Muscle layer of duodenum (tissue), 2 donors: ENCODE measurements around the gene HDAC9.

ENCODE experiments used
- H3K27ac ChIP-seq: one replicate; pipeline ENCODE4 v1.7.0; 2013; ENCODE audit warnings: mild to moderate bottlenecking, low read length
- H3K27me3 ChIP-seq: one replicate; pipeline ENCODE4 v1.7.0; 2013; ENCODE audit warnings: low read depth, mild to moderate bottlenecking, control low read depth, low read length
- H3K36me3 ChIP-seq, 2 donors: one replicate each; pipeline ENCODE4 v1.7.0; 2013; ENCODE audit warnings: low read length in 2 of 2, control low read depth in 1 of 2, mild to moderate bottlenecking in 1 of 2; ENCODE audit not compliant: insufficient read depth in 2 of 2, control insufficient read depth in 1 of 2
- H3K4me1 ChIP-seq, 2 donors: one replicate each; pipeline ENCODE4 v1.7.0; 2013; ENCODE audit warnings: low read length in 2 of 2, mild to moderate bottlenecking in 2 of 2, control low read depth in 1 of 2, moderate library complexity in 1 of 2; ENCODE audit not compliant: insufficient read depth in 2 of 2, control insufficient read depth in 1 of 2
- H3K4me3 ChIP-seq, 2 donors: one replicate each; pipeline ENCODE4 v1.7.0; 2013; ENCODE audit warnings: low read length in 2 of 2, low read depth in 1 of 2, mild to moderate bottlenecking in 1 of 2
- H3K9me3 ChIP-seq, 2 donors: one replicate each; pipeline ENCODE4 v1.7.0; 2013; ENCODE audit warnings: low read length in 2 of 2, control low read depth in 1 of 2, mild to moderate bottlenecking in 1 of 2; ENCODE audit not compliant: control insufficient read depth in 1 of 2
- donor health status: healthy.

HDAC9 gene

DNA sequence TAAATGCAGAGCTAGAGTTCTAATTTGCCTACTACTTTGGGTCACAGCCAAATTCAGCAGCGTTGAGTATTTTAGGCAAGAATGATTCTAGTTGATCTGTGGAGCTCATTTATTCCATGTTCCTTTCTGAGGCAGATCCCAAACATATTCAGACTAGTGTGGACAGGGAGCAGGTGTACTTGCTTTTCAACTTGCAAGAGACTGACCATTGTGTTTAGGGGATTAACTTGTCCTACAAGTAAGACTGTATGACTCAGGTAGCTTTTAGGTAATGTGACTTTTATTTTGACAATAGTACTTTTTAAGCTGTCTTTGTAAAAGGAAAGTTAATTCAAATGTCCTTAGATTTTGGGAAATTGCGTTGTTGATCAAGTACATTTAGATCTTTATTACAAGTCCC is 336.4 kb downstream of the HDAC9 start:
- H3K9me3 ChIP-seq: no peaks in the 10 kb centered on the region
- no peaks in the 10 kb centered on the region for H3K36me3 ChIP-seq
- no peak overlapping the region for H3K4me3 ChIP-seq
- no peak overlapping the region for H3K27ac ChIP-seq
- no peaks in the 10 kb centered on the region for H3K27me3 ChIP-seq
- peaks cover 0 to 14% of the 10 kb centered on the region in 2 donors for H3K4me1 ChIP-seq

DNA sequence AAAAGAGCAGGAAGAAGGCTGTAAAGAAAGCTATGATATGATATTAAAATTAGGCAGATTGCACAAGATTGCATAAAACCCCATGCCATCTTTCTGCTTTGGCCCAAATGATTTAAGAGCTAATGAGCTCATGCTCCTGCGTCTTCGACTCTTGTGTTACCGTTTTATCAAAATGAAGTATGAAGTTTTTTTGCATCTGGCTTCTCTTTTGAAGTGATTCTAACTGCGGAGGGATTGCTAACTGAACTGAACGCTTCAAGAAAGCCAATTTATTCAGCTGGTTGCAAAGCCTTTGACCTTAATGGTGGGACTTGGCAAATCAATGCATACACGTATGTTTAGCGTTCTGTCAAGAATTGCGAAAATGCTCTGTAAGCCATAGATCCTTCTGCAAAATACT is 339.0 kb downstream of the HDAC9 start:
- no peak overlapping the region for H3K27ac ChIP-seq
- no peaks in the 10 kb centered on the region for H3K9me3 ChIP-seq
- H3K36me3 ChIP-seq: no peaks in the 10 kb centered on the region
- no peak overlapping the region for H3K4me3 ChIP-seq
- no peaks in the 10 kb centered on the region for H3K27me3 ChIP-seq
- H3K4me1 ChIP-seq: peaks cover 0 to 9% of the 10 kb centered on the region in 2 donors

DNA sequence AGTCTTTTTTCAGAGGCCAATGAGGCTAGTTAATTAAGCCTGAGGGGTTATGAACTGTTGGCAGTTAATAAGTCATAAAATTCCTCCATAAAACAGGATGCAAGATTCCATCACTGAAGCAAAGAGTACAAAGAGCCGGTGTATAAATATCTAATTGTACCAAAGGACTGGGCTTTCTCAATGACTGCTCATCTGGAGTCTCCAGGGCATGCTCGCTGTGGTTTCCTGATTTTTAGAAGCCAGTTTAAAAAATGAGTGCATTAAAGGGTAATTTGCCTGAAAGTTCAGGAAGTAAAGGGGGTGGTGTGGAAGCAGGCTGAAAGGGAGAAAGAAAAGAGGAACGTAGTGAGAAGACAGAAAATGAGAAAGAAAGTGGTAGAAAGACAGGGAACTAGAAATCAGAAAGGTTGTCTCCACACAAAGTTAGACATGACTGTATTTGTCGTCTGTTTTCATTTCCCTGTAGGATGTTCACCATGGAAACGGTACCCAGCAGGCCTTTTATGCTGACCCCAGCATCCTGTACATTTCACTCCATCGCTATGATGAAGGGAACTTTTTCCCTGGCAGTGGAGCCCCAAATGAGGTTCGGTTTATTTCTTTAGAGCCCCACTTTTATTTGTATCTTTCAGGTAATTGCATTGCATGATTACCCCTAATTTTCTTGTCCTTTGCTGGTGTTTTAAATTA is 339.6 kb downstream of the HDAC9 start:
- Histone ChIP-seq H3K27me3 (no peaks in the 10 kb centered on the region), H3K4me3 (no peak overlapping the region), H3K36me3 (no peaks in the 10 kb centered on the region)

DNA sequence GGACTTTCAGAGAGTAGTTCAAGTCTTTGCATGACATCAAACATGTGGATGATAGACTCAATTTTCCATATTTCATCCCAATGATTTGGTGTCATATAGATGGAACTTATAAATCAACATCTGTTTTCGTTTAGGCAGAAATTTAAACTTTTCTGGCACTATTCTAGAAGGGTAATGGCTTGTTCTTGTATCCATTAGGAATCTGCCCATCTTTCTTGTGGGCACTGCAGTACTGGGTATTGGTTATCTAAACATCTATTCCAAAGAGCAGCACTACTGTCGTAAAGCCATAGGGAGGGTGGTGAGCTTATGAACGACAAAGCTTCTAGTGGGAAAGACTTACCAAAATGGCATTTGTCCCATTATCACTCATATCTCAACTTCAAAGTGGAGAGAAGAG is 348.4 kb downstream of the HDAC9 start:
- H3K4me1 ChIP-seq: no peaks in the 10 kb centered on the region
- H3K4me3 ChIP-seq: no peak overlapping the region
- no peaks in the 10 kb centered on the region for H3K27me3 ChIP-seq
- no peaks in the 10 kb centered on the region for H3K9me3 ChIP-seq
- no peaks in the 10 kb centered on the region for H3K36me3 ChIP-seq
- H3K27ac ChIP-seq: no peak overlapping the region

More for the DNA sequence above, 339.6 kb downstream of the HDAC9 start:
- peaks cover 0 to 3% of the 10 kb centered on the region in 2 donors for H3K4me1 ChIP-seq
- H3K27ac ChIP-seq: no peak overlapping the region
- no peaks in the 10 kb centered on the region for H3K9me3 ChIP-seq

DNA sequence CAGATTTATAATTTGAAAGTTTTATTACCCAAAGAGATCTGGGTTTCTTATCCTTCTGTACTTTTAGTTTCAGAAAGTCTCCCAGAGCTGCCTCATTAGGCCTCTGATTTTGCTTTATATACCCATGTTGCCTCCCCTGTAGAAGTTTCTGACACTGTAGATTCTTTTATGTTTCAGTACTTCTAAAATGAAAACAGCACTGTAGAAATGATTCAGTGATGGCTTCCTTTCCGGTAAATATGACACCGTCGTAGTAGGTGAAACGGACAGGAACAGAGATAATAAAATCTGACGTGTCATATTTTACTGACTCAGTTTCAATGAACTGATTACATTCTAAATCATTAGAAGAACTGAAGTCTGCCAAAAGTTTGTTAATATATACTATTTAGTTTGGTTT is 349.2 kb downstream of the HDAC9 start:
- no peak overlapping the region for H3K4me3 ChIP-seq
- no peak overlapping the region for H3K27ac ChIP-seq
- H3K9me3 ChIP-seq: no peaks in the 10 kb centered on the region
- H3K4me1 ChIP-seq: no peaks in the 10 kb centered on the region
- H3K36me3 ChIP-seq: no peaks in the 10 kb centered on the region
- no peaks in the 10 kb centered on the region for H3K27me3 ChIP-seq

DNA sequence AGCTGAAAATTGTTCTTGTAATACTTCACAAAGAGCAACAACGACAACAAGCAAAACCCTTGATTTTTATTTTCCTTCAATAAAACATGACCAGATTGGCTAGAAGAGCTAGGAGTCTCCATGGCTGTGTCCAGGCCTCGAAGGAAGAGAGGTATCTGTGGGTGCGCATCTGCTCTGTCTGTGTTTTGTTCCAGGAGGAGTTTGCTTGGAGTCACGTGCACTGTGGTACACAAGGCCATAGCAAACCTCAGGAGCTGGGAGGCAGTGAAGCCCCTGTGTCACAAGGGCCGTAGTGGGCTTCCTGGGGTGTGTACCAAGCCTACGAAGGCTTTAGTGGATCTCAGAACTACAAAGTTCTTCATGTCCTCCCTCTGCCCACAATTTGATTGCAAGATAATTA is 350.2 kb downstream of the HDAC9 start:
- no peak overlapping the region for H3K4me3 ChIP-seq
- no peaks in the 10 kb centered on the region for H3K27me3 ChIP-seq
- no peaks in the 10 kb centered on the region for H3K36me3 ChIP-seq
- H3K9me3 ChIP-seq: no peaks in the 10 kb centered on the region
- H3K4me1 ChIP-seq: no peaks in the 10 kb centered on the region
- no peak overlapping the region for H3K27ac ChIP-seq

DNA sequence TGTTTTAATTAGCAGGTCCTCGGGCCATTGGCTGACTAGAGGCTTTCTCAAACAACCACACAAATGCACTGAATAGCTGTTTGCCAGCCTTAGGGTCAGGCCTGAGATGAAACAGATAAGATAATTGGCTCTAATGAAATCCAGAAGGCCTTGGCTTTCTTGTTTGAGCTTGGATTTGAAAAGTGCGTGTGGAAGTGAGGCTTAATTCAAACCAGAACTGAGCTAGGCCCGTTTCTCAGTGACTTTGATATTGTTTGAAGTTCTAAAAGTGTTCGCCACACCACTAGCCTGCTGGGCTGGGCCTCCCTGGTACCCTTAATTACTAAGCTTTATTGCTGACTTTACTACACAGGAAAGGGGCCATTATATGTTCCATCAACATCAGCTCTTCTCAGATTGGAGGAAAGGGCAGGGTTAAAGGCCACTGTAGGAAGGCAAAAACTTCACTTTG is 351.2 kb downstream of the HDAC9 start:
- Histone ChIP-seq H3K4me1 (no peaks in the 10 kb centered on the region), H3K9me3 (no peaks in the 10 kb centered on the region)

DNA sequence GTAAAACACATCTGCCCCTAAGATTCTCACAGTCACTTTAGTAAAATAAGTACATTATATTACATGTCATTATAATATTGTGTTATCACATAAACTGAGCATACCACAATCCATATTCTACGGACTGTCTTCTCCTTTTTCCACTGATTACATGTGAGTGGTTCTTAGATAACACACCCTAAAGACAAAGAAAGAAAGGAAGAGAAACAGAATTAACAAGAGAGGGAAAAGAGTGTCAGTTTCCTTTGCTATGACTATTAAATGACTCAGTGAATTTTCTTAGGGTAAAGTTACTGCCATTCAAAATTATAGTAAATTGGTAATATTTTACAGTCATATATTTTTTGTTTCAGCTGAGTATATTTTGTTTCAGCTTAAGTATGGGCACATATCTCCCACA is 353.6 kb downstream of the HDAC9 start:
- Histone ChIP-seq H3K27ac (no peak overlapping the region), H3K4me3 (no peak overlapping the region), H3K9me3 (no peaks in the 10 kb centered on the region), H3K27me3 (no peaks in the 10 kb centered on the region), H3K36me3 (no peaks in the 10 kb centered on the region), H3K4me1 (no peaks in the 10 kb centered on the region)

More for the DNA sequence above, 351.2 kb downstream of the HDAC9 start:
- no peak overlapping the region for H3K27ac ChIP-seq
- H3K36me3 ChIP-seq: no peaks in the 10 kb centered on the region
- no peaks in the 10 kb centered on the region for H3K27me3 ChIP-seq
- H3K4me3 ChIP-seq: no peak overlapping the region

DNA sequence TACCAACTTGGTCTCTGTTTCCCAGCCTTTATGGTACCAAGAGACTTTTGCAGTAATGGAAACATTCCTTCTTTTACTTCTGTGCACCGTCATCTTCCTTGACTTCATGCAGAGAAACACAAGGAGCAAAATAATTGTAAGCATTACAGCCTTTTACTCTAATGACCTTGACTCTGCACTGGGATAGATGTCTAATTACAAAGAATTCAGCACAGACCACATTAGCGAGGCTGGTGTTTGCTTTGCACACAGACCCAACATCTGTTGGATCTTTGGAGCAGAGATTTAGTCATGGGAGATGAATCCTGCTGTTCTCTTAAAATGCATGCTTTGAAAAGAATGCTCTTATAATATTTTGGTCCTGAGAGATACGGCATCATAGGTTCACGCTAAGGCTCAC is 360.2 kb downstream of the HDAC9 start:
- Histone ChIP-seq H3K27me3 (no peaks in the 10 kb centered on the region), H3K36me3 (no peaks in the 10 kb centered on the region), H3K4me3 (no peak overlapping the region), H3K9me3 (no peaks in the 10 kb centered on the region), H3K4me1 (no peaks in the 10 kb centered on the region), H3K27ac (no peak overlapping the region)

DNA sequence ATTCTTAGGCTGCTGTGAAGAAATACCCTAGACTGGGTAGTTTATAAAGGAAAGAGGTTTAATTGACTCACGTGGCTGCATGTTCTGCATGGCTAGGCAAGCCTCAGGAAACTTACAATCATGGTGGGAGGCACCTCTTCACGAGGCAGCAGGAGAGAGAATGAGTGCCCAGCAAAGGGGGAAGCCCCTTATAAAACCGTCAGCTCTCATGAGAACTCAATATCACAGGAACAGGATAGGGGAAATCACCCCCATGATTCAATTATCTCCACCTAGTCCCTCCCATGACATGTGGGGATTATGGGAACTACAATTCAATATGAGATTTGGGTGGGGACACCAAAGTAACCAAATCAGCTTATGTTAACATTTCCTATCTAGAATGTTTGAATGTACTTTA is 362.7 kb downstream of the HDAC9 start:
- Histone ChIP-seq H3K9me3 (no peaks in the 10 kb centered on the region), H3K36me3 (no peaks in the 10 kb centered on the region), H3K4me3 (no peak overlapping the region), H3K4me1 (no peaks in the 10 kb centered on the region), H3K27ac (no peak overlapping the region), H3K27me3 (no peaks in the 10 kb centered on the region)

DNA sequence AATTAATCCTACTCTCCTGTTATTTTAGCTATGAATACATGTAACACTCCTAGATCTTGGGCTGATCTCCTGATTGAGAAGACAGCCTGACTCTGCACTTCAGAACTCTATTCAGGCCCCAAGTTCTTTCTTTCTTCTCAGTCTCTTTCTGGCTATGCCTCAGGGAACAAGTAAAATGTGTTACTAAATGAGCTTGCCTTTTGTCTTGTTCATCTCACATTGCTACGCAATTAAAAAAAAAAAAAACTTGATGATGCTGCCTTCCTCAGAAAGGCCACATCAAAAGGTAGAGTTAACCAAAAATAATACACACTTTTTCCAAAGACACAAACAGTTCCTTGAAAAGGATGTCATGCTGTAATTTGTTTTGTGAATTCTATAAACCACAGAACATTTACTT is 363.8 kb downstream of the HDAC9 start:
- Histone ChIP-seq H3K4me3 (no peak overlapping the region), H3K36me3 (no peaks in the 10 kb centered on the region), H3K9me3 (no peaks in the 10 kb centered on the region), H3K27ac (no peak overlapping the region), H3K4me1 (no peaks in the 10 kb centered on the region), H3K27me3 (no peaks in the 10 kb centered on the region)

DNA sequence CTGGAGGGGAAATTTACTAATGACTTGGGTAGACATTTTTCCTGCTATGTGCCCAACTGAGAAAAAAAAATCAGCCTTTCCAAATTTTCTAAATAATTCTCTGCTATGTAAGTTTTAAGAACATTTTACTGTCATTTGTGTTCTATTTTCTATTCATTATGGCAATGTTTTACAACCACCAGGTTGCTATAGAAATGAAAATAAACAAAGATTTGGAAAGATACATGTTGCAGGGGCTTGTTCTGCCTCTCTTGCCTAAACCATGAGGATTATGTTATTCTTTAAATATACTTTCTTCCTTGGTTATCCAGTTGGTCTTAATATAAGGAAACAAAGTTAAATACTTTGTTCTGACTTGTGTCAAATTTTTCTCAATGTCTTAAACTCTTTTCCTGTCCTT is 364.7 kb downstream of the HDAC9 start:
- Histone ChIP-seq H3K4me1 (no peaks in the 10 kb centered on the region), H3K36me3 (no peaks in the 10 kb centered on the region), H3K27ac (no peak overlapping the region), H3K9me3 (no peaks in the 10 kb centered on the region), H3K4me3 (no peak overlapping the region), H3K27me3 (no peaks in the 10 kb centered on the region)
